GM21619 (cell line): Measurements from ENCODE around the gene ZNF738.

Experiments
- ATAC-seq: cut with Tn5 transposase; IDR thresholded peaks from one replicate; pipeline ENCODE4 v1.9.1; 2021; ENCODE audit not compliant: unreplicated experiment

The ZNF738 gene

DNA sequence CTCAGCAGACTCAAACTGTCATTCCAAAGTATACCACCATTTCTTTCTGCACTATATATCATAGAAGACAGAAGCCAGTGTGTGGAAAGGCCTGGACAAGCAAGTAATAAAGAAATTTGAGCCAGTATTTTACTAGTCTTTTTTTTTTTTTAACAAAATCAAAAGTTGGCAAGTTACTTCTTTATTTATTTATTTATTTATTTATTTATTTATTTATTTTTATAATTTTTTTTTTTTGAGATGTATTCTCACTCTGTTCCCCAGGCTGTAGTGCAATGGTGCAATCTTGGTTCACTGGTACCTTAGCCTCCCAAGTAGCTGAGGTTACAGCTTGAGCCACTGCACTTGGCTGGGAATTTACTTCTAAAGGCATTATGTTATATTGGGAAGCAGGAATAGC is 63.4 kb downstream of the ZNF738 start:
- no peak for ATAC-seq

DNA sequence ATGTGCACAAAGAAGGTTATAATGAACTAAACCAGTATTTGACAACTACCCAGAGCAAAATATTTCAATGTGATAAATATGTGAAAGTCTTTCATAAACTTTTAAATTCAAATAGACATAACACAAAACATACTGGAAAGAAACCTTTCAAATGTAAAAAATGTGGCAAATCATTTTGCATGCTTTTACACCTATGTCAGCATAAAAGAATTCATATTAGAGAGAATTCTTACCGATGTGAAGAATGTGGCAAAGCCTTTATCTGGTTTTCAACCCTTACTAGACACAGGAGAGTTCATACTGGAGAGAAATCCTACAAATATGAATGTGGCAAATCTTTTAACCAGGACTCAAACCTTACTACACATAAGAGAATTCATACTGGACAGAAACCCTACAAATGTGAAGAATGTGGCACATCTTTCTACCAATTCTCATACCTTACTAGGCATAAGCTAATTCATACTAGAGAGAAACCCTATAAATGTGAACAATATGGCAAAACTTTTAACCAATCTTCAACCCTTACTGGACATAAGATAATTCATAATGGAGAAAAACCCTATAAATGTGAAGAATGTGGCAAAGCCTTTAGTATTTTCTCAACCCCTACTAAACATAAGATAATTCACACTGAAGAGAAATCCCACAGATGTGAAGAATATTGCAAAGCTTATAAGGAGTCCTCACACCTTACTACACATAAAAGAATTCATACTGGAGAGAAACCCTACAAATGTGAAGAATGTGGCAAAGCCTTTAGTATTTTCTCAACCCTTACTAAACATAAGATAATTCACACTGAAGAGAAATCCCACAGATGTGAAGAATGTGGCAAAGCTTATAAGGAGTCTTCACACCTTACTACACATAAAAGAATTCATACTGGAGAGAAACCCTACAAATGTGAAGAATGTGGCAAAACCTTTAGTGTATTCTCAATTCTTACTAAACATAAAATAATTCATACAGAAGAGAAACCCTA is 64.5 kb downstream of the ZNF738 start:
- no peak for ATAC-seq
